ENCODE results near the gene SPG7.
"Not testable (repeated sequence)": the region's sequence is repeated elsewhere in the genome, so short reads cannot be mapped to it uniquely, and the experiment has no call there.

The SPG7 gene

DNA sequence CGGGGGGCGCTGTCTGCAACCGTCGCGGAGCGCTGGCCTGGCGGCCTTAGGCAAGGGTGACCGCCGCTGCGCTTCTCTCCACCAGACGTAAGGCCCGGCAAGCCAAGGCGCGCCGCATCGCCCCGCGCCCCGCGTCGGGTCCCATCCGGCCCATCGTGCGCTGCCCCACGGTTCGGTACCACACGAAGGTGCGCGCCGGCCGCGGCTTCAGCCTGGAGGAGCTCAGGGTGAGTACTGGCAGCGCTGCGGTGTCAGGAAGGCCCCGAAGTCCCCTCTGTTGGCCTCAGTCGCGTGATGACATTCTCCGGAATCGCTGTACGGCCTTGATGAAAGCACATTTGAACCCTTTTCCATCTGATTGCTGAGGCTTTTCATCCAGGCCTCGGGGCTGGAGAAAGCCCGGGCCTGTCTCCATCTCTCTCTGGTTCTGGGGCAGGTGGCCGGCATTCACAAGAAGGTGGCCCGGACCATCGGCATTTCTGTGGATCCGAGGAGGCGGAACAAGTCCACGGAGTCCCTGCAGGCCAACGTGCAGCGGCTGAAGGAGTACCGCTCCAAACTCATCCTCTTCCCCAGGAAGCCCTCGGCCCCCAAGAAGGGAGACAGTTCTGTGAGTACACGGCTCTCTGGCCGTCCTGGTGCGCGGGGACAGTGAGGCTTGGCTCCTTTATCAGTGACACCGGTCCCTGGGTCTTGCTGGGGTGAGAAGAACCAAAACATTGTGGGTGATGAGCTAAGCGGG lies 53.1 kb downstream of the SPG7 start:
- in situ Hi-C loops (cut with MboI; ENCODE audit: low sequenced_read_pairs): no loop called here

DNA sequence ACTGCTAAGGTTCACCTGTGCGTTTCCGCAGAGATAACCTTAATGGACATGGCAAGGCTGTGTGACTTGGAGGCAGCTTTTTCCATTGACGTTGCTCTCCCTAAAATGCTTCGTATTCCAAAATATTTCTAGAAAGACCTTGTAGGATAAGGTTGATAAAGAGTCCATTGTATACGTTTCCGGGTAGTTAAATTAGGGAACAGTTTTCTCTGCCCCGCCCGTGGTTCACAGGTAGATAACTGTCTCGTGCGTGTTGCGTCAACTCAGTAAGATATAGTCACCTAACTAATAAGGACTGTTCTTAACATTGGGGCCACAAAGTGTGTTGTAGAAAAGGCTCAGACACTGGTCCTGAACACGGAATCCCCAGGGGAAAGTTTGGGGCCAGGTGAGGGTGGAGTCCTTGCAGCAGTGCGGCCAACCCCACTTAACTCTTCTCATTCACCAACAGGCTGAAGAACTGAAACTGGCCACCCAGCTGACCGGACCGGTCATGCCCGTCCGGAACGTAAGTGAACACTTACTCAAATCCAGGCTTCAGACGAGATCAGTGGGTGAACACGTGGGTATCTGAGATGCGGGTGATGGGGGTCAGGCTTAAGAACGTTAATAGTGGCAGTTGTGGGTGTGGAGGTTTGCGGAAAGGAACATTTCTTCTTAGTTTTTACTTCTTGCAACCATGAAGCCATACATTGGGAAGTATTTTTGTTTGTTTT lies 53.8 kb downstream of the SPG7 start:
- in situ Hi-C loops (cut with MboI; ENCODE audit: low sequenced_read_pairs): no loop called here

DNA sequence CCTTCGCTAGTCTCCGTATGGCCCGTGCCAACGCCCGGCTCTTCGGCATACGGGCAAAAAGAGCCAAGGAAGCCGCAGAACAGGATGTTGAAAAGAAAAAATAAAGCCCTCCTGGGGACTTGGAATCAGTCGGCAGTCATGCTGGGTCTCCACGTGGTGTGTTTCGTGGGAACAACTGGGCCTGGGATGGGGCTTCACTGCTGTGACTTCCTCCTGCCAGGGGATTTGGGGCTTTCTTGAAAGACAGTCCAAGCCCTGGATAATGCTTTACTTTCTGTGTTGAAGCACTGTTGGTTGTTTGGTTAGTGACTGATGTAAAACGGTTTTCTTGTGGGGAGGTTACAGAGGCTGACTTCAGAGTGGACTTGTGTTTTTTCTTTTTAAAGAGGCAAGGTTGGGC lies 54.7 kb downstream of the SPG7 start:
- in situ Hi-C loops (cut with MboI; ENCODE audit: low sequenced_read_pairs): no loop called here

DNA sequence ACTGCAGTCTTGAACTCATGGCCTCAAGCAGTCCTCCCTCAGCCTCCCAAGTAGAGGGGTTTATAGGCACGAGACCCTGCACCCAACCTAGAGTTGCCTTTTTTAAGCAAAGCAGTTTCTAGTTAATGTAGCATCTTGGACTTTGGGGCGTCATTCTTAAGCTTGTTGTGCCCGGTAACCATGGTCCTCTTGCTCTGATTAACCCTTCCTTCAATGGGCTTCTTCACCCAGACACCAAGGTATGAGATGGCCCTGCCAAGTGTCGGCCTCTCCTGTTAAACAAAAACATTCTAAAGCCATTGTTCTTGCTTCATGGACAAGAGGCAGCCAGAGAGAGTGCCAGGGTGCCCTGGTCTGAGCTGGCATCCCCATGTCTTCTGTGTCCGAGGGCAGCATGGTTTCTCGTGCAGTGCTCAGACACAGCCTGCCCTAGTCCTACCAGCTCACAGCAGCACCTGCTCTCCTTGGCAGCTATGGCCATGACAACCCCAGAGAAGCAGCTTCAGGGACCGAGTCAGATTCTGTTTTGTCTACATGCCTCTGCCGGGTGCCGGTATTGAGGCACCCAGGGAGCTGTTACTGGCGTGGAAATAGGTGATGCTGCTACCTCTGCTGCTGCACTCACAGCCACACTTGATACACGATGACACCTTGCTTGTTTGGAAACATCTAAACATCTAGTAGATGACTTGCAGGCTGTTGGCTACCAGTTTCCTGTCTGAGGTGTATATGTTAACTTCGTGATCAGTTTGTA lies 55.6 kb downstream of the SPG7 start:
- in situ Hi-C loops (cut with MboI; ENCODE audit: low sequenced_read_pairs): no loop called here

DNA sequence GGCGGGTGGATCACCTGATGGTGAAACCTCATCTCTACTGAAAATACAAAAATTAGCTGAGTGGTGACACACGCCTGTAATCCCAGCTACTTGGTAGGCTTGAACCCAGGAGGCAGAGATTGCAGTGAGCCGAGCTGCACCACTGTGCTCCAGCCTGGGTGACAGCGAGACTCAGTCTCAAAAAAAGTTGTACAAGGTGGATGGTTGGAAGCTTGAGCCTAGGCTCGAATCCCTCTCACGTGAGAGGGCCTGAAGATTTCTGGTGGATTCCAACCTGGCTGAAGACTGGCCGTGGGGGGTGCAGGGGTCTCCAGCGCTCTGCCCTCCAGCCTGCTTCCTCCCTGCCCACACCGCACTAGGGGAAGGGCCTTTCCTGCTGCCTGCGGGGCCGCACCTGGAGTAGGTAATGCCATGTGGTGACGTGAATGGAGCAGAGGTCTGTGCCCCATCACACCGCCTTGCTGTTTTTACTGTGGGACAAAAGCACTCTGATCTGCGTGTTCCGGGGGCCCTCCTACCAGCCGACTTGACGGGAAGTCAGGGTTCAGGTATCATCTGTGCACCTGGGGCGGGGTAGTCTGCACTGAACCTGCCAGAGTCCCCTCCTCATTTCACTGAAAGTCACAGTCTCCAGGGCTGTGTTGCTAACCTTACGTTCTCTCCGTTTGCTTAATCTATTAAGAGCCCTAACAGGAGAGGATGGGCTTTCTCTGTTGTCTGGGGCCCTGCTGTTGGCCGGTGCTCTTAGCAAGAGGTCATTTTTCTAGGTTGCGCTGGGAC lies 56.5 kb downstream of the SPG7 start:
- in situ Hi-C loops (cut with MboI; ENCODE audit: low sequenced_read_pairs): no loop called here

DNA sequence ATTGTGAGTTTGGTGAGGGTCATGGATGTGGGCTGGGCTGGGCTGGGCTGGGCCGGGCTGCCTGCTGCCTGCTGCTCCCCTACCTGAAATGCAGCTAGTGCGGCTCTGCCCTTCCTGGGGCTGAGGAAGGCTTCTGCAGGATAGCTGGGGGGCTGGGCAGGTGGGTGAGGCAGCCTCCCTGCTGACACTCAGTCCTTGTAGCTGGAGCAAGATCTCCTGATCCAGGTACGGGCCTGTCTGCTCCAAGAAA lies 57.0 kb downstream of the SPG7 start:
- in situ Hi-C loops (cut with MboI; ENCODE audit: low sequenced_read_pairs): no loop called here

DNA sequence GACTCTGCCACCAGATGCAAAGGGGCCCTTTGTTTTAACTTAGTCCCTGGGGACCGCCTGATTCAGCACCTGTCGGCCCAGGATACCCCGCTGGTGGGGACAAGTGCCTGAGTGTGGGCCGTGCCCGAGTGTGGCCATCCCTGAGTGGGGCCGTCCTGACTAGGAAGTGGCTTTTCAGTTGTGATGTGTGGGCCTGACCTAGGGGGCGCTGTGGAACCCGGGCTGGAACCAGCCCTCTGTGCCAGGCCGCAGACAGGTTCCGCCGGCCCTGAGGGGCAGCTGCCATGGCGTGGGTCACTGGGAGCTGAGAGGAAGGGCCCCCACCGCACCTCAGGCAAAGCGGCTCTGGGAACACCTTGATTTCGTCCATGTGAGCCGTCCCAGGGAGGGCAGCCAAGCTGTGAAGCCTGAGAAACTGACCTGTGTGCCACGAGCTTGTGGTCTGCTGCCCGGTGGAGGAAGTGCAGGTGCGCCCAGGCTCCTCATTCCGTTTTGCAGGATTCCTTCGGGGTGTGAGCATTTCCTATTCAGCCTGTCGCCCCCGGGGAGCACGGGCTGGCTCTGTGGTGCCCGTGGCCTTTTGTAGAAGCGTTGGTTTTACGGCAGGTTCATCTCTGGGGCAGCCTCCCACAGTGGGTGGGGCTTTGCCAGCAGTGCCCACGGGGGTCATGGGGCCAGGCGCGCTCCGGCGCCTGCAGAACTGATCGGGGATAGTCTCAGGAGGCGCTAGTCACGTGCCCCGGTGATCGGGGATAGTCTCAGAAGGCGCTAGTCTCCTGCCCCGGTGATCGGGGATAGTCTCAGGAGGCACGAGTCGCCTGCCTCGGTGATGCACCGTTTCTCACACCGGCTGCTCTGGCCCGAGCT lies 57.5 kb downstream of the SPG7 start:
- in situ Hi-C loops (cut with MboI; ENCODE audit: low sequenced_read_pairs): no loop called here

DNA sequence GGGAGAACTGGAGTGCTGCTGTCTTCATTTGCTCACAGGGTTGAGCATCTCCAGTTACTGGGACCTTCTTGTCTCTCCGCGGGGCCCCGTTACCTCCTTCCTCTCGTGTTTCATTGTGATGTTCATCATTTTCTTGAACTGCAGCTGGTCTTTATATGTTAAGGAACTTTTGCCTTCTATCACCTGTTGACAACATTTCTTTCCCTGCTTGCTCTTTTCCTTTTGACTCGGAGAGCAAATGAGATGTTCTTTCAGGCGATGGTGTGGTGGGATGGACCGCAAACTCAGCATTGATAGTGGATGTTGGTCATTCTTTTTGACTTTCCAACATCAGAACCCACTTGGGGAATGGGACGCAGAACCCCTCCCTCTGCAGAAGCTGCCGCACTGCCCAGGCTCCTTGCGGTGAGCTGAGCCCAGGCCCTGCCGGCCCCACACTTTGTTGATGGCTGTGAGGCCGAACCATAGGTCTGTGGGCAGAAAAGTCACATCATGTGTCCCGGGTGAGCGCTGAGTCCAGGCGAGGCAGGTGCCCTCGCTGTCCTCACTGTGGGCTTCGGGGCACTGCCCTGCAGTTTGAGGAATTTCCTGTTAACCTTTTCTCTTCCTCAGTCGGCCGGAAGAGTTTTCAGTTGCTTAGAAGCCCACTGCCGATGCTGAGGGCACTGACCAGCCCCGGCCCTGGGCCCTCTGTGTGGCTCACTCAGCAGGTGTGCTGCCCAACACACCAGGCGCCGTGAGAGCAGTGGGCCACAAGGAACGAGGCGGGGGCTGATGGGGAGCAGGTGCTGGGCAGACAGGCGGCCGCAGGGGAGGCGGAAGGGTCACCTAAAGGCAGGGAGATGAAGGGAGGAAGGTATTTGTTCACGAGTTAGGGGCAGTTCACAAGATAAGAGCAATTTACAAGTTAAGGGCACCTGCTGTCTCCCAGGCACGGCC lies 59.7 kb downstream of the SPG7 start:
- in situ Hi-C loops (cut with MboI; ENCODE audit: low sequenced_read_pairs): no loop called here

DNA sequence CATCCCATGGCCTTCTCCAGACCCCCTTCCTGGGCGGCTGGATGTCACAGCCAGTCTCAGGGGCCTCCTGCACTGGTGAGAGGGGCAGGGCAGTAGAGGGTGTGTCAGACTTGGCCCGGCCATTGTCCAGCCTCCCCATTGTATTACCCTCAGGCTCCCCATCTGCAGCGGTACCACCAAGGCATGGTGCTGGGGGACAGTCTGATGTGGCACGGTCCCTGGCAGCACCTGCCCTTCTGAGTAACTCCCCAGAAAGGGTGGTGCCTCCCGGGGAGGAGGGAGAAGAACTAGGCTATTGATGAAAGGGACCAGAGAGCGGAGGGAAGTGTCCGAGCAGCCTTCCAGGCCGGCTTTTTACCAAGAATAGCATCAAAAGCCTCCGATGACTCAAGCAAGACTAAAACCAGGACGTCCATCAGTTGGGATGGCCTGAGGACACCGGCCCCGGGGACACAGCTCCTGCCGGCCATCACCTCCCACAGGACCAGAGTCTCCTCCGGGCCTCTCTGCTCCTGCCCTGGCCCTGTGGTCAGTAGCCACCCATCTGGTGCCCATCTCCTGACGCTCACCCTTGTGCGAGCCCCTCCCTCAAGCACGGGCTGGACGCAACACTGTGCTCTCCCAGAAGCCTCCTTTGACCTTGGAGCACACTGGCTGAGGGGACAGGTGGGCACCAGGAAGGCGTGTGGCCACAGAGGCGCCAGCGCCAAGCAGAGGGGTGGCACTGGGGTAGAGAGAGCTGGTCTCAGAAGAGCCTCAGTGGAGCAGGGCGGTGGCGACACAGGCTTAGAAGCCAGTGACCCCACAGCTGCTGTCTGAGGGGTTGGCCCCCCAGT lies 61.5 kb downstream of the SPG7 start:
- in situ Hi-C loops (cut with MboI; ENCODE audit: low sequenced_read_pairs): no loop called here

DNA sequence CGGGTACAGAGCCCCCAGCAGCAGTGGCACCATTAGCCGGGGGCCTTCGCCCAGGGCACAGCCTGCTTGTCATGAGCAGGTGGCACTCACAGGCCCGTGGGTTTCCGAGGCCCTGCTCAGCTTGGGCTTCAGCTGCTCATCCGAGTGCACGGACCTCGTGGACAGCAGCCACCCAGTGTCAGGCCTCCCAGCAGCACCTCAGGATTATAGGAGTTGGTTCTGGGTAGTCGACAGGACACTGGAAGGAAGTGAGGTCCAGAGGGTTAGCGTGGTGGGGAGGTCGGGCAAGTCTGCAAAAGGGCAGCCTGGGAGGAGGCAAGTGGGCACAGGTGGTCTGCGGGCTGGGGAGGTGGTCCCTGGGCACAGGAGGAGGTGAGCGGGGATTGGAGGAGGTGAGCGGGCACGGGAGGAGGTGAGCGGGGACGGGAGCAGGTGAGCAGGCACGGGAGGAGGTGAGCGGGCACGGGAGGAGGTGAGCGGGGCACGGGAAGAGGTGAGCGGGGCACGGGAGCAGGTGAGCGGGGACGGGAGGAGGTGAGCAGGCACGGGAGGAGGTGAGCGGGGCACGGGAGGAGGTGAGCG lies 62.2 kb downstream of the SPG7 start:
- in situ Hi-C loops (cut with MboI; ENCODE audit: low sequenced_read_pairs): no loop called here

DNA sequence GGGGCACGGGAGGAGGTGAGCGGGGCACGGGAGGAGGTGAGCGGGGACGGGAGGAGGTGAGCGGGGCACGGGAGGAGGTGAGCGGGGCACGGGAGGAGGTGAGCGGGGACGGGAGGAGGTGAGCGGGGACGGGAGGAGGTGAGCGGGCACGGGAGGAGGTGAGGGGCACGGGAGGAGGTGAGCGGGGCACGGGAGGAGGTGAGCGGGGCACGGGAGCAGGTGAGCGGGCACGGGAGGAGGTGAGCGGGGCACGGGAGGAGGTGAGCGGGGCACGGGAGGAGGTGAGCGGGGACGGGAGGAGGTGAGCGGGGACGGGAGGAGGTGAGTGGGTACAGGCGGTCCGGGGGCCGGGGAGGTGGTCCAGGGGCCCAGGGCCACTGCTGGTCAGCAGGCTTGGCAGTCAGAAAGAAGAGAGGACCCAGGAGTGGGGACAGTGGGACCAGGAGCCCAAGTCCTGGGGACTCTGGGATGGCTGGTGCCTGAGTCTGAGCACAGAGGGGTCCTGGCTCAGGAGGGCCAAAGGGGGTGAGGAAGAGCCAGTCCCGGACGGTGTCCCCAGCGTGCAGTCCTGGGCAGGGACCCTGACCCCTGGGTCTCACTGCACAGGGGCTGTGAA lies 62.9 kb downstream of the SPG7 start:
- in situ Hi-C loops (cut with MboI; ENCODE audit: low sequenced_read_pairs): not testable (repeated sequence)

DNA sequence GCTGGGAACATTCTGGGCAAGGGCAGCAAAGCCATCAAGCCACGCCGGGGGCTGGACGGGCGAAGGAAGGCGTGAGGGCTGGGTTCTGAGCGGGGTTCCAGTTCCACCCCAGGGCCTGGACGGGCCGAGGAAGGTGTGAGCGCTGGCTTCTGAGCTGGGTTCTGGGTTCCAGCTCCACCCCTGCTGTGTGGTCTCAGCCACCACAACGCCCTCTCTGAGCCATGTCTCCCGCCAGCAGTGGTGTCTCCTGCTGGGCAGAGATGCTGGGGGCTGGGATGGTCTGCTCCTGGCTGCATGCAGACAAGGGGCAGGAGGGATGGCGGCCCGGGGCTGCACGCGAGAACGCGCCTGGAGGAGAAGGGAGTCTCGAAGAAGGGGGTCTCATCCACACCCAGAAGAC lies 63.4 kb downstream of the SPG7 start:
- in situ Hi-C loops (cut with MboI; ENCODE audit: low sequenced_read_pairs): no loop called here

DNA sequence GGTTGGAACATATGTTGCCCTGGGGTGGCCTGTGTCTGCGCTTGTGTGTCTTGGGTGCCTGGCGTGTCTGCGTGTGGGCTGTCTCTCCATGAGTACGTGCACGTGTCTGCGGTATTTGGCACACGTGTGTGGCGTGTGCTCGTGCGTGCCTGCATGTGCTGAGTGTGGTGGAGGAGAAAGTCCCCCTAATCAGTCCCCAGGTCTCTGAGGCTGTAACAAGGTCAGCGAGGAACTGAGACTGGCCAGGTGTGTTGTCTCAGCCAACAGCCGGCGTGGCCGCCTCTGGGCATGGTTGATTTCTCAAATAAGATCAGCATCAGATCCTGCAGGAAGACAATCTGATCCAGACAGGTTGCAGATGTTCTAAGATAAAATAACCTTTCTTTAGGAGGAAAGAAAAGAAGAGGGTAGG lies 63.9 kb downstream of the SPG7 start:
- in situ Hi-C loops (cut with MboI; ENCODE audit: low sequenced_read_pairs): no loop called here

DNA sequence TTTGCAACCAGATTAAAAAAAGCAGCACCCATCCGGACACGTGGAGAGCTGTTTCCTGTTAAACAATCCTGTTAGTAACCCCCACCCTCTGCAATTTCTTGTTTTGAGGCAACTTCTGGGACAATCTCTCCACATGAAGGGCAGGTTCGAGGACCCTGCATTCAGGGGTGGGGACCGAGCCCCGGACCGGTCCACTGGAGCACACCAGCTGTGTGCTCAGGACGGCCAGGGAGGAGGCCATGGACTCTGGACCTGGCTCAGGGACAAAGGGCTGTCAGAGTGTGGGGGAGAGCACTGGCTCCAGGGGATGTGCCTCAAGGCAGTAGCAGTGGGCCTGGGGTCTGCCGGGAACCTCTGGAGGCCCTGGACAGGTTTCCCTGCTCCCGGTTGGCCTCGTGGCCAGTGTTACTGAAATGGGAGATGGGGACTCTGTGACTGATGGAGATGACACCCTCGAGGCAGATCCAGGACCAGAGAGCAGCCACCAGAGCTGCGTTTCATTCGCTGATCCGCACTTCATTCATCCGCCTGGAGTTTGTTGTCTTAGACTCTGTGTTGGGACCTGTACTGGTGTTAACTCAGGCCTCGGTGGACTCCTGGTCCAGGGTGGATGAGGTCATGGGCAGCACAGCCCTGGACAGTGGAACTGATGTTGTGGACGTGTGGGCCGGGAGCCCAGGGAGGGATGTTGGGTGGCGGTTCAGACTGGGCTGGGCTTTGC lies 64.4 kb downstream of the SPG7 start:
- in situ Hi-C loops (cut with MboI; ENCODE audit: low sequenced_read_pairs): no loop called here

DNA sequence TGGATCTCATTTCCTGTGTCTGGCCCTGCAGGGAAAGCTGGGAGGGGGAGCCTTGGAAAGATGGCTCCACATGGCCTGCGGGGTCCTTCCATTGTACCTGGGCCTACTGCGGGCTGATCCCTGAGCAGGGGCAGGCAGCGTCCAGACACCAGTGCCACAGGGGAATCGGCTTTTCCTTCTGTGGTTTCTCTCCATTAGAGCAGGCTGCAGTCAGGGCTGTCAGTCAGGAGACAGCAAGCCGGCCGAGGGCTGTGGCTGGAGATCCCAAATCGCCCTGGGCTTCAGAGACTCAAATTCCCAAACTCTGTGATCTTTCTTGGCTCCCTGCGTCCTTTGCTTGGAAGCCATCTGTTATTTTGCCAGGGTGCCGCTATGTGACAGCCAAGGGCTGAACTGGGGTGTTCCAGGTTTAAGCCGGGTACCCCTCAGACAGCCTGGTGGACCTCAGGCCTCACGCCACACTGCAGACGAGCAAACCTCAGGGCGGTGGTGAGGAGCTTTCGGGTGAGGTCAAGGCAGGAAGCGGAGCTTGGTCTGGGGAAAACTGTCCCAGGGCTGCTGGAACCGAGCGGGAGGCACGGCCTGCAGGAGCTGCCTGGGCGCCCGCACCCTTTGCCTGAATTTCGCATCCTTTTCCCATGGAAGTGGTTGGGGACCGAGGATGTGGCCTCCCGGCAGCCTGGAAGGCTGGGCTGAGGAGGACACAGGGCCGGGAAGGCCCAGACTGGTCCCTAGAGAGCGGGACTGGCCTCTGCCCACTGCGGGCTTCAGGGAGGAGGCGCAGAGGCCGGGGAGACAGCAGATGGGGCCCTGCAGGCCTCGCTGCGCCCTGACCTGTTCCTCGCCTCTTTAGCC lies 65.8 kb downstream of the SPG7 start:
- in situ Hi-C loops (cut with MboI; ENCODE audit: low sequenced_read_pairs): no loop called here

DNA sequence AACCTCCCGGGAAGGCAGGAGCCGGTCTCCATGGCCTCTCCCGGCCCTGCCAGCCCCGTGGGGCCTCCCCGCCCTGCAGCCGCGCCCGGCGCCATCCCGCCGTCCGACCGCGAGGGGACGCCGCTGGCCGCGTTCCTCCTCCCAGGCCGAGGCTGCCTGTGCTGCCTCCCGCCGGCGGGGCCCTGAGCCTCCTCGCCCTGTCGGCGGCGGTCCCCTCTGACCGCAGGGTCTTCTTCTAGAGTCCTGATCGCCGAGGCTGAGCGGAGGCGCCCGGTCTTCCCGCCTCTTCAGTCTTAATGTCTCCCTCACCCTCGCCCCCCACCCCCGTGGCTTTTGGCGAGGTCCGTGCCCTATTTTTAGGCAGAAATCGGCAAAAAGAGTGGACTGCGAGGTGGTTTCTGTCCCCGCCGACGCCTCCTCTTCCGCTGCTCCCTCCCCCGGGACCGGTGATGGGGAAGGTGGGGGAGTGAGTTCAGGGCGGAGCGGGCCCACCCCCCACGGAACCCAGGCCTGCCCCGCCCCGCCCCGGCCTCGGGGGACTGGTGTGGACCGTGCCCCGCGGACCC lies 66.6 kb downstream of the SPG7 start:
- in situ Hi-C loops (cut with MboI; ENCODE audit: low sequenced_read_pairs): no loop called here

All from hTERT RPE-1 (cell line).